Stimulated activated CD4-positive, alpha-beta T cell treated with anti-CD3 and anti-CD28 coated beads, TNF-alpha, amount 100 ng/mL, for 4 hours (primary cell): ENCODE results near the gene TCERG1.

Source experiments
- DNase-seq, 3 experiments: peaks; one replicate each; pipeline ENCODE4 v3.0.0-alpha.2; 2020; ENCODE audit warnings: low read depth in 3 of 3

TCERG1 gene

GRCh38 chr5:146457431-146457830 is 10.3 kb downstream of the TCERG1 start:
- DNase-seq, result no peak

GRCh38 chr5:146458894-146459293 is 11.8 kb downstream of the TCERG1 start:
- DNase-seq, result no peak

GRCh38 chr5:146461319-146461718 is 14.2 kb downstream of the TCERG1 start:
- DNase-seq, result no peak

GRCh38 chr5:146463446-146463845 is 16.3 kb downstream of the TCERG1 start:
- no peak for DNase-seq

GRCh38 chr5:146466521-146467349 is 19.6 kb downstream of the TCERG1 start:
- DNase-seq, result no peak

- DNase-seq, result no peak
Observed at GRCh38 chr5:146467760-146468159, 20.6 kb downstream of the TCERG1 start.

- no peak for DNase-seq
Observed at GRCh38 chr5:146474065-146474464, 26.9 kb downstream of the TCERG1 start.

- DNase-seq, result no peak
Observed at GRCh38 chr5:146475190-146475780, 28.2 kb downstream of the TCERG1 start.

GRCh38 chr5:146475906-146476305 is 28.8 kb downstream of the TCERG1 start:
- no peak for DNase-seq

GRCh38 chr5:146482775-146483174 is 35.6 kb downstream of the TCERG1 start:
- DNase-seq, result no peak

GRCh38 chr5:146484714-146485391 is 37.7 kb downstream of the TCERG1 start:
- DNase-seq, result no peak

GRCh38 chr5:146490089-146490843 is 43.1 kb downstream of the TCERG1 start:
- DNase-seq, result no peak

GRCh38 chr5:146494656-146495055 is 47.5 kb downstream of the TCERG1 start:
- DNase-seq, result no peak

- no peak for DNase-seq
Observed at GRCh38 chr5:146499680-146500079, 52.5 kb downstream of the TCERG1 start.

GRCh38 chr5:146507428-146507827 is 60.3 kb downstream of the TCERG1 start:
- DNase-seq, result no peak

GRCh38 chr5:146510559-146511125 is 63.5 kb downstream of the TCERG1 start:
- no peak for DNase-seq

GRCh38 chr5:146513462-146513861 is 66.3 kb downstream of the TCERG1 start:
- no peak for DNase-seq

GRCh38 chr5:146514575-146514974 is 67.4 kb downstream of the TCERG1 start:
- no peak for DNase-seq

- DNase-seq, result no peak
Observed at GRCh38 chr5:146515473-146516150, 68.5 kb downstream of the TCERG1 start.

- DNase-seq, result no peak
Observed at GRCh38 chr5:146516151-146516475, 69.0 kb downstream of the TCERG1 start, which contains the start of gene GPR151. TSS of gene GPR151 (minus strand) at chr5:146516190. CDS start at chr5:146516113, 77 bp downstream.

GRCh38 chr5:146519554-146519953 is 72.4 kb downstream of the TCERG1 start:
- DNase-seq, result no peak
